VCaP (cell line): Measurements from ENCODE around the gene UBE2C.
A peak's percentile ranks its signal among the peaks of the same experiment; 100 is the strongest.
"Not testable (repeated sequence)": the region's sequence is repeated elsewhere in the genome, so short reads cannot be mapped to it uniquely, and the experiment has no call there.

Source experiments
- H3K27ac ChIP-seq: fragments of 450-650 bp; 2 replicates; pipeline ENCODE4 v1.5.1; 2017
- TF ChIP-seq, protein P1 (sequence below): fragments of 450-650 bp; conservative IDR thresholded peaks from 2 replicates; pipeline ENCODE4 v1.5.1; 2017; ENCODE audit warnings: mild to moderate bottlenecking, moderate library complexity

Gene UBE2C

DNA sequence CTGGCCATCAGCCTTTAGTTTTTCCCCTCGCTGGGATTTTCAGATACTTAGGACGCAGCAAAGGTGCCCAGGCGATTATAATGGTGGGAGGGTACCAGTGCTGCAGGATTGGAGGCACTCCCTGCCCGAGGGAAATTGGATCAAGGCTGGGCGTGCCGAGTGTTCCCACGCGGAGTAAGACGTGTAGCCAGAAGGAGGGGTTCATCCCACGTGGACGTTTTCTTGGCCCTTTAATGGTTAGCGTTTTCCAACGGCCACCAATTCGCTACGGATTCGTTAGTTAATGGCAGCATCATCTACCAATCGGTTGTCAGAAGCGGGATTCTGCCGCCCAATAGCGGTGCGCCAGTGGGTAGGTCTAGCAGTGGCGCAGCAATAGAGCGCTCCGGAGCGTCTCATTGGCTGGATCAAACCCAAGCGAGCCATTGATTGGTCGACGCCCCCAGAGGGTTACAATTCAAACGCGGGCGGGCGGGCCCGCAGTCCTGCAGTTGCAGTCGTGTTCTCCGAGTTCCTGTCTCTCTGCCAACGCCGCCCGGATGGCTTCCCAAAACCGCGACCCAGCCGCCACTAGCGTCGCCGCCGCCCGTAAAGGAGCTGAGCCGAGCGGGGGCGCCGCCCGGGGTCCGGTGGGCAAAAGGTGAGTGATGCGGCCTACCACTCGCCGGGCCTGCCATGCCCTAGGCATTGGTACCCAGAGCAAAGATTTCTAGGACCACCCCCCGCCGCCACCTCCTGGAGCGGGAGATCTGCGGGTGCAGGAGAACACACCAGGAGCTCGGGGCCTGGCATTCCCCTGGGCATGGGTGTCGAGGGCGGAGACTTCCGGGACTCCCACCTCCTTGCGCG is at the start of gene UBE2C:
Gene UBE2C, plus strand, starts transcription at position 488 of the 849 bp plus-strand sequence. Its CDS starts 52 bp downstream, at position 540.
- H3K27ac ChIP-seq: peak within 1 kb of the TSS; percentile 76
- TF ChIP-seq, protein P1, sequence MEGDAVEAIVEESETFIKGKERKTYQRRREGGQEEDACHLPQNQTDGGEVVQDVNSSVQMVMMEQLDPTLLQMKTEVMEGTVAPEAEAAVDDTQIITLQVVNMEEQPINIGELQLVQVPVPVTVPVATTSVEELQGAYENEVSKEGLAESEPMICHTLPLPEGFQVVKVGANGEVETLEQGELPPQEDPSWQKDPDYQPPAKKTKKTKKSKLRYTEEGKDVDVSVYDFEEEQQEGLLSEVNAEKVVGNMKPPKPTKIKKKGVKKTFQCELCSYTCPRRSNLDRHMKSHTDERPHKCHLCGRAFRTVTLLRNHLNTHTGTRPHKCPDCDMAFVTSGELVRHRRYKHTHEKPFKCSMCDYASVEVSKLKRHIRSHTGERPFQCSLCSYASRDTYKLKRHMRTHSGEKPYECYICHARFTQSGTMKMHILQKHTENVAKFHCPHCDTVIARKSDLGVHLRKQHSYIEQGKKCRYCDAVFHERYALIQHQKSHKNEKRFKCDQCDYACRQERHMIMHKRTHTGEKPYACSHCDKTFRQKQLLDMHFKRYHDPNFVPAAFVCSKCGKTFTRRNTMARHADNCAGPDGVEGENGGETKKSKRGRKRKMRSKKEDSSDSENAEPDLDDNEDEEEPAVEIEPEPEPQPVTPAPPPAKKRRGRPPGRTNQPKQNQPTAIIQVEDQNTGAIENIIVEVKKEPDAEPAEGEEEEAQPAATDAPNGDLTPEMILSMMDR: no peak

DNA sequence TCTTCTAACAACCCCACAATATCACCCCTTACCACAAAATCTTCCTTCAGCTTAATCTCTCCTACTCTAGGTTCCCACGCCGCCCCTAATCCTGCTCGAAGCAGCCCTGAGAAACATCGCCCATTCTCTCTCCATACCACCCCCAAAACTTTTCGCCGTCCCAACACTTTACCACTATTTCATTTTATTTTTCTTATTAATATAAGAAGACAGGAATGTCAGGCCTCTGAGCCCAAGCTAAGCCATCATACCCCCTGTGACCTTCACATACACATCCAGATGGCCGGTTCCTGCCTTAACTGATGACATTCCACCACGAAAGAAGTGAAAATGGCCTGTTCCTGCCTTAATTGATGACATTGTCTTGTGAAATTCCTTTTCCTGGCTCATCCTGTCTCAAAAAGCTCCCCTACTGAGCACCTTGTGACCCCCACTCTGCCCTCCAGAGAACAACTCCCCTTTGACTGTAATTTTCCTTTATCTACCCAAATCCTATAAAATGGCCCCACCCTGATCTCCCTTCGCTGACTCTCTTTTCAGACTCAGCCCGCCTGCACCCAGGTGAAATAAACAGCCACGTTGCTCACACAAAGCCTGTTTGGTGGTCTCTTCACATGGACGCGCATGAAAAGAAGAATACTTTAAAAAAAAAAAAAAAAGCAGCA is 47.7 kb upstream of the UBE2C start:
- H3K27ac ChIP-seq: not testable (repeated sequence)

DNA sequence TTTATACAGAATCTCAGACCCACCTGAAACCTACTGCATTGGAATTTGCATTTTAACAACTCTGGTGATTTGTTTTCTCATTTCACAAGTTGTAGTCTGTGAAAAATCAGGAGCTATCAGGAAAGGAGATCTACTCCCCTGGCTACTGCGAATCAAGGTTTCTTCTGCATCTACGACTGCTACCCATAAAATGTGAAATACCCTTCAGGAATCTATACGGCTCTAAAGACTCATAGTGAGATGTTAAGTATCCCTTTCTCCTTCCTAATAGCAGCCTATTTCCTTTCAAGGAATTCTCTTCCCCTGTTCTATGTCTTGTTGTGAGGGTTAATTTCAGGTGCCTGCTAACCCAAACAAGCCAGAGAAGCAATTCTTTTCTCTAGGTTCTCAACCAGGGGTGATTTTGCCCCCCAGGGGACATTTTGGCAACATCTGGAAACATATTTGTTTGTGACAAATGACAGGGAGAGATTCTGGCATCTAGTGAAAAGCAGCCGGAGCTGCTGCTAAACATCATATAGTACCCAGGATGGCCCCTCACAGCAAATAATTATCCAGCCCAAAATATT is 47.1 kb upstream of the UBE2C start:
- no peak overlapping the region for H3K27ac ChIP-seq
- TF ChIP-seq, protein P1: no peak

DNA sequence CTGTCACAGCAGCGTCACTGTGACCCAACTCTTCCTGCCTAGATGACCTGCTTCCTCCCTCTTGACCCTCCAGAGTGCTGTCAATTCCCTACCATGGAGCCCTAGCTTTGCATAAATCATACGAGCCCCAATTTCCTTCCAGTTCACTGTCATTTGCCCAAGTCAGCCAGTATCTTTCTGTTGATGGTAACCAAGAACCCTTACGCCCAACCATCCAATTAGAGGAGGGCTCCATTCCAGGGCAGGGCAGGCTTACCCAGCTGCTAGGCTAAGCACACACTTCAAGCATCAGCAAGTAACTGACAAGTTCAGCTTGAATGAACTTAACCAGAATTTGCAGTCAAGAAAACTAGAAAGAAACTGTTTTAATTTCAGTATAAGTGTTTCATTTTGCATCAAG is 46.5 kb upstream of the UBE2C start:
- H3K27ac ChIP-seq: no peak overlapping the region
- TF ChIP-seq, protein P1: no peak

DNA sequence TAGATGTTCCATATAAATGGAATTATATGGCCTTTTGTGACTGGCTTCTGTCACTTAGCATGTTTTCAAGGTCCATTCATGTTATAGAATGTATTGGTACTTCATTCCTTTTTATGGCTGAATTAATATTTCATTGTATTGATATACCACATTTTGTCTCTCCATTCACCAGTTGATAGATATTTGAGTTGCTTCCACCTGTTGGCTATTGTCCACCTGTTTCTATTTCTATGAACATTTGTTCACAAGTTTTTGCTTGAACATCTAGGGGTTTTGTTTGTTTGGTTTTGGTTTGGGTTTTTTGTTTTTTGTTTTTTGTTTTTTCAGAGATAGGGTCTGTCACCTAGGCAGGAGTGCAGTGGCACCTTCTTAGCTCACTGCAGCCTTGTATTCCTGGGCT is 44.0 kb upstream of the UBE2C start:
- no peak overlapping the region for H3K27ac ChIP-seq
- TF ChIP-seq, protein P1: no peak

DNA sequence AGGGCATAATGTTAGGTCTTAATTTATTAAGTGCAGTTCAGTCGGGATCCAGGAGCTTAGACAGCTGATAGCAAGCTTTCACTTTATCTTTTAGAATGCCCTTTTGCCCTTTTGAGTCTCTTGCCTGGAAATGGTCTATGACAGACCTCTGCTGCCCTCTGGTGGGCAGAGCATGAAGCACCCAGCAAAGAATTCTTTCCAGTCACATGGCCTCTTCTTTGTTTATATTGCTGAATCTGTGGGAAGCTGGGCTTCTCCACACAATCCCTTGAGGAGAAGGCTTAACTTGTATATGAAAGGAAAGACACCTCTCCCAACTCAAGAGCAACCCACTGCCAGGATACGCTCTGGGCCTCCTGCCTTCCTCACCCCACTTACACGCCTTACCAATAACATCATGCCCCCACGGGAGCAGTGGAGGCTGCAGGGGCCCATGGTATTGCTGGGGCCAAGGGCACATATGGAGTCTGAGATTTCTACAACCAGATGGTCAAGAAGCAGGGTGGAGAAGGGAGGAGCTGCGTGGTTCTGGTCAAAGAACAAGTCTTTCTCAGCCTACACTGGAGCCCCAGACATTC is 41.2 kb upstream of the UBE2C start:
- no peak overlapping the region; the same call in 1 of the 2 replicates for H3K27ac ChIP-seq
- TF ChIP-seq, protein P1: peak; percentile 96

DNA sequence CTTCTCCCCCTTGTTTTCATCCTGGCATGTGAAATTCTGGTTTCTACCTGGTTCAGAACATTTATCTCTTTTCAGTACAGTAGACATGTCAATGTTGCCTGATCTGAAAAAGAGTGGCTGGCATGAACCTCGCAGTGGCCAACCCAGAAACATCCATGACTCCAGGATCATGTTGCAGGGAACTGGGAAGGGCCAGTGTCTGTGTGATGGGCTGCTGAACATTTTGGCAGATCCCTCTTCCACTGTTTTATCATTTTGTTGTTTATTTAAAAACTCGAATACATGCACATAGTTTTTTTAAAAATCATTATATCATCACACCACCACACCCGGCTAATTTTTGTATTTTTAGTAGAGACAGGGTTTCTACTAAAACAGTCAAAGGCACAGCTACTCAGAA is 39.8 kb upstream of the UBE2C start:
- H3K27ac ChIP-seq: no peak overlapping the region
- TF ChIP-seq, protein P1: no peak
